ENCODE results near the gene REXO4.
A peak's percentile ranks its signal among the peaks of the same experiment; 100 is the strongest.

The REXO4 gene

DNA sequence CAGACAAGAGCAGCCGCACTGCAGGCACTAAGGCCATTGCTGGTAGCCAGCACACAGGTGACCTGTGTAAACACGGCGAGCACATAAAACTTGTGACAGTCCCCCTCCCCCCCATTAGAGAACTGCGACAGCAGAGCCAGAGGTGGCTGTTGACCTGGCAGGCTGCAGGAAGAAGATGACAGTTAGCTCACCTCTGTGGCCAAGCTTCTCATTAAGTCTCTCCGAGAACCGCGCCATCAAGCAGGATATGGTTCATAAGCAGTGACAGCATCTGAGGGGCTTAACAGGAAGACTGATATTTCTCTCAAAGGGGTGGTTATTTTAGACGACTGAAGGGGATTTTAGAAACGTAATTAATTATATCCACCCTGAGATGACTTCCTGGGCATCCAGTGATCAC lies 47.1 kb downstream of the REXO4 start:
- Mint-ChIP-seq H3K36me3 (ENCODE audit: low read depth) (peaks cover 34% of the 10 kb centered on the region), H3K27ac (no peak overlapping the region), H3K27me3 (ENCODE audit: low read depth) (no peaks in the 10 kb centered on the region), H3K4me1 (peaks cover 57% of the 10 kb centered on the region), H3K4me3 (peak overlapping the region in 1 of 3 experiments; percentile 32), H3K9me3 (no peaks in the 10 kb centered on the region)
- TF ChIP-seq, protein P1, sequence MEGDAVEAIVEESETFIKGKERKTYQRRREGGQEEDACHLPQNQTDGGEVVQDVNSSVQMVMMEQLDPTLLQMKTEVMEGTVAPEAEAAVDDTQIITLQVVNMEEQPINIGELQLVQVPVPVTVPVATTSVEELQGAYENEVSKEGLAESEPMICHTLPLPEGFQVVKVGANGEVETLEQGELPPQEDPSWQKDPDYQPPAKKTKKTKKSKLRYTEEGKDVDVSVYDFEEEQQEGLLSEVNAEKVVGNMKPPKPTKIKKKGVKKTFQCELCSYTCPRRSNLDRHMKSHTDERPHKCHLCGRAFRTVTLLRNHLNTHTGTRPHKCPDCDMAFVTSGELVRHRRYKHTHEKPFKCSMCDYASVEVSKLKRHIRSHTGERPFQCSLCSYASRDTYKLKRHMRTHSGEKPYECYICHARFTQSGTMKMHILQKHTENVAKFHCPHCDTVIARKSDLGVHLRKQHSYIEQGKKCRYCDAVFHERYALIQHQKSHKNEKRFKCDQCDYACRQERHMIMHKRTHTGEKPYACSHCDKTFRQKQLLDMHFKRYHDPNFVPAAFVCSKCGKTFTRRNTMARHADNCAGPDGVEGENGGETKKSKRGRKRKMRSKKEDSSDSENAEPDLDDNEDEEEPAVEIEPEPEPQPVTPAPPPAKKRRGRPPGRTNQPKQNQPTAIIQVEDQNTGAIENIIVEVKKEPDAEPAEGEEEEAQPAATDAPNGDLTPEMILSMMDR (IDR thresholded peaks at IDR 0.05; ENCODE audit: unreplicated experiment in 3 of 3): no peak

DNA sequence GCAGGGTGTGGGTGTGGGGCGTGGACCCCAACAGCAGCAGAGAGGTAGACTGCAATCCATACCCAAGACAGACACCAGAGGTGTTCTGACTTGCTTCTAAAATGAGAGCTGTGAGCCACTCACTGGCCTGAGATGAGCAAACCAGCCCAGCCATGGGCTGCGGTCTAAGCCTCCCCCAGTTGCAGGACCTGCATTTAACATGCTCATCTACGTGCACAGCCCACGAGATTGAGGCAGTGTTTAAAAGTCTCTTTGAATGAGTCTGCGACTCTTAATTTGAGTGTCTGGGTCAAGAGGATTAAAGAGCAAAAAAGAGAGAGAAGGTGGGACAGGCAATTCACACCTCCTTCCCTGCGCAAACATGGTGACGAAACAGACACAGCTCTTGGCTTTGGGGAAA lies 47.9 kb downstream of the REXO4 start:
- peaks cover 54% of the 10 kb centered on the region for H3K4me1 Mint-ChIP-seq

DNA sequence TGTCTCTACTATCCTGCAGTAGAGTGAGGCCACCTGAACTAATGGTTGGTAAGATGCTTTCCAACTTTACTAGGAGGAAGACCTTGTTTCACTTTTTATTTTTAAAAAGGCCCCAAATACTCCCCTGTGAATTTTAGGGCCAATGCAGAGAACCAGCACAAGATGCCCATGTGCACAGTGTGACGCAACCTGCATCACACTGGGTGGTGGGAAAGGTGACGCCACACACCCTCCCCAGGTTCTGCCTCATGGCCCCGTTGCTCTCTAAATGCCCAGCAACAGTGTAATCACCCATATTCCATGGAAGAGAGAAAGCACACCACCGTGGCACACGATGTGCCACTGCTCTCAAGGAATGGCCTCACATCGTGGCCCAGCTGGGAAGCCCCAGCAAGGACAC lies 48.4 kb downstream of the REXO4 start:
- H3K36me3 Mint-ChIP-seq (ENCODE audit: low read depth): peaks cover 35% of the 10 kb centered on the region

More for the DNA sequence above, 47.9 kb downstream of the REXO4 start:
- Mint-ChIP-seq H3K27me3 (ENCODE audit: low read depth) (no peaks in the 10 kb centered on the region), H3K27ac (no peak overlapping the region), H3K36me3 (ENCODE audit: low read depth) (peaks cover 38% of the 10 kb centered on the region), H3K4me3 (no peak overlapping the region), H3K9me3 (no peaks in the 10 kb centered on the region)
- TF ChIP-seq, protein P1 (IDR thresholded peaks at IDR 0.05; ENCODE audit: unreplicated experiment in 3 of 3): no peak

DNA sequence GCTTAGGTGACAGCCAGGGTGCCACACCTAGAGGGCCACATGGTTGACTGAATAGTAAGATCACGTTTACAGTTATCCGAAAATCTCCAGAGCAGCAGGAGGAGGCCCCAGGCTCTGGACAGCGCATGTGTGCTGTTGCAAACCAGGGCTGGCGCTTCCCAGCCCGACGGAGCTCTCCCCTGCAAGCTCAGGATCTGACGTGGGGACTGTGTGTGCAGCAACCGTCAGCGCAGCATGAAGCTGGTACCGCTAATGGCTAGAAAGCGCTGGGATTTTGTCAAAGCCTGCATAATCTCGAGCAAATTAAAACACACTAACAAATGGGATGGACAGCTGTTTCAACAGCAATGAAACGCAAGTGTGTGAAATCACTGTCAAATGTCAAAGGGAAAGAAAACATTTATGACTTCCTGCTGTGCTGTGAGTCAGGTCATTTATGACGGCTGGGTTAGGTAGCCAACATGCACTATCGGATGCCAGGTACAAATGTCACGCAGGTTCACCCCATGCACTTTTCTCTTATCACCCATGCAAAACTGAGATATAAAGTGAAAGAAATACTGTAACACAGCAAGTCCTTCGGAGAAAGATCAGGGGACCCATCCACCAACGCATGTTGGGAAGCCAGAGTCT lies 49.4 kb downstream of the REXO4 start:
- Mint-ChIP-seq H3K27ac (peak overlapping the region; percentile 21 to 26 (median 23)), H3K4me1 (peaks cover 54% of the 10 kb centered on the region), H3K27me3 (ENCODE audit: low read depth) (no peaks in the 10 kb centered on the region), H3K4me3 (peak overlapping the region in 1 of 3 experiments; percentile 37), H3K9me3 (no peaks in the 10 kb centered on the region), H3K36me3 (ENCODE audit: low read depth) (peaks cover 45% of the 10 kb centered on the region)
- TF ChIP-seq, protein P1 (IDR thresholded peaks at IDR 0.05; ENCODE audit: unreplicated experiment in 3 of 3): no peak

More for the DNA sequence above, 48.4 kb downstream of the REXO4 start:
- no peak overlapping the region for H3K27ac Mint-ChIP-seq
- no peak overlapping the region for H3K4me3 Mint-ChIP-seq
- H3K9me3 Mint-ChIP-seq: no peaks in the 10 kb centered on the region
- TF ChIP-seq, protein P1 (IDR thresholded peaks at IDR 0.05; ENCODE audit: unreplicated experiment in 3 of 3): no peak
- no peaks in the 10 kb centered on the region for H3K27me3 Mint-ChIP-seq (ENCODE audit: low read depth)
- H3K4me1 Mint-ChIP-seq: peaks cover 49% of the 10 kb centered on the region

DNA sequence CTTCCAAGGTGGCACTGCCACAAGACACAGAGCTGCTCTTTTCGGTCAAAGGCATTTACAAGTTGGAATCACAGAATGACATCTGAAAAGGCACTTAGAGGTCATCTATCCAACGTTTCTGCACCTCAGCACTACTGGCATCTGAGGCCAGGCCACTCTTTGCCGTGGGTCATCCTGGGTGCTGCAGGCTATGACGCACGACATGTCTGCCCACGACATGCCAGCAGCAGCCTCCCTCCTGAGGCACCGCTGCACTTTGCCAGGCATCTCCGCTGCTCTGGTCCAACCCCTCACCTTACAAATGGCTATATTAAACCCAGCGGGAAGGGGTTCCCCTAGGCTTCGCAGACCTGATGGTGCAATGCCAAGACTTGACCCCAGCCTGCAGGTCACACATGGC lies 50.0 kb downstream of the REXO4 start:
- Mint-ChIP-seq H3K27me3 (ENCODE audit: low read depth) (no peaks in the 10 kb centered on the region), H3K4me3 (no peak overlapping the region), H3K4me1 (peaks cover 58% of the 10 kb centered on the region), H3K36me3 (ENCODE audit: low read depth) (peaks cover 50% of the 10 kb centered on the region), H3K9me3 (no peaks in the 10 kb centered on the region), H3K27ac (no peak overlapping the region)
- TF ChIP-seq, protein P1 (IDR thresholded peaks at IDR 0.05; ENCODE audit: unreplicated experiment in 3 of 3): no peak

DNA sequence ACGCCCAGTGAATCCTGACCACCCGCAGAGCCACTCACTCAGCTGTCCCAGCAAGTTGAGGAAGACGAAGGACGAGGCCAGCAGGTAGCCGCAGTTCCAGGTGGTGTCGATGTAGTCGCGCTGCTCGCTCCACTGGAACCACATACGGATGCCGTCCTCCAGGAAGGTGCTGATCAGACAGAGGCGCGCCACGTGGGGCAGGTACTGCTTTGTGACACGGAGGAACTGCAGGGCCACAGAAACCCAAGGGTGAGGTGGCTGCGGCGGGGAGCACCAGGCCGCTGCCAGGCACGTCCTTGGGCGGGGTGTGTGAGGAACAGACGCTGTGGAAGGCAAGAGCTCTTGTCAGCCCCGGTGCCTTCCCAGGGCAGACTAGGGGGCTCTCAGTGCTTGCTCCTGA lies 50.6 kb downstream of the REXO4 start:
- Mint-ChIP-seq H3K27me3 (ENCODE audit: low read depth) (no peaks in the 10 kb centered on the region), H3K4me1 (peaks cover 56% of the 10 kb centered on the region), H3K27ac (no peak overlapping the region), H3K9me3 (no peaks in the 10 kb centered on the region), H3K4me3 (no peak overlapping the region), H3K36me3 (ENCODE audit: low read depth) (peaks cover 51% of the 10 kb centered on the region)
- TF ChIP-seq, protein P1 (IDR thresholded peaks at IDR 0.05; ENCODE audit: unreplicated experiment in 3 of 3): no peak
